ENCODE measurements around the gene EMP1. TPM values are rescaled to one million over a fixed set of nuclear protein-coding genes. Genes with fewer than 3 reads are reported as not detected.

EMP1 gene
- total and polyA plus RNA-seq, 2 of the 8 experiments (the other 6 are each of a cell fraction or from before 2014, with no cell fraction given), result 0.17 to 0.65 TPM

GRCh38 chr12:13252024-13252423 is 55.5 kb downstream of the EMP1 start:
- Histone ChIP-seq H3K23ac (ENCODE audit: insufficient read length) (no peak overlapping the region), H2AK5ac (ENCODE audit: low read depth, low read length) (no peak overlapping the region), H4K5ac (ENCODE audit: insufficient read length, low read depth, low read length) (no peak overlapping the region), H3K36me3 (ENCODE audit: control insufficient read depth in 2 of 4, insufficient read depth in 4 of 4, low read length in 3 of 4) (no peaks in the 10 kb centered on the region), H2BK15ac (ENCODE audit: low read length) (no peak overlapping the region), H3K4me1 (replicated peaks in 1 of 4; ENCODE audit: control insufficient read depth in 3 of 4, insufficient read depth in 4 of 4, low read length in 3 of 4) (peaks cover 2 to 12% (median 5%) of the 10 kb centered on the region in 4 experiments; a peak in 6 of 7 replicates), H2BK20ac (ENCODE audit: low read length) (no peak overlapping the region), H3K14ac (ENCODE audit: insufficient read length) (no peak overlapping the region), H3K18ac (ENCODE audit: extremely low read depth, low read length) (no peak overlapping the region), H3K23me2 (ENCODE audit: low read depth, low read length) (no peaks in the 10 kb centered on the region), H2AFZ (ENCODE audit: low read length) (no peak overlapping the region), H3K4me2 (ENCODE audit: insufficient read depth in 1 of 2, low read depth in 2 of 2, low read length in 2 of 2) (no peak overlapping the region), H3K9me3 (ENCODE audit: insufficient read depth in 2 of 2, low read depth in 1 of 2, low read length in 1 of 2) (no peaks in the 10 kb centered on the region), H2BK12ac (ENCODE audit: low read depth, low read length) (no peak overlapping the region), H3K4me3 (ENCODE audit: extremely low read depth in 1 of 4, insufficient read depth in 2 of 4, low read depth in 3 of 4, low read length in 4 of 4) (no peak overlapping the region), H3K27ac (ENCODE audit: low read depth, low read length) (no peak overlapping the region), H2BK5ac (ENCODE audit: low read depth, low read length) (no peak overlapping the region), H3K79me2 (ENCODE audit: control insufficient read depth in 1 of 2, insufficient read depth in 2 of 2, low read length in 2 of 2) (no peaks in the 10 kb centered on the region), H4K91ac (replicated peaks; ENCODE audit: insufficient read length, low read length) (no peak overlapping the region), H4K20me1 (replicated peaks in 1 of 2; ENCODE audit: control insufficient read depth in 1 of 2, insufficient read depth in 2 of 2, low read length in 2 of 2) (no peaks in the 10 kb centered on the region), H4K8ac (ENCODE audit: extremely low read depth, insufficient read depth, low read length) (no peak overlapping the region), H3K79me1 (ENCODE audit: low read depth, low read length) (no peaks in the 10 kb centered on the region), H3K56ac (replicated peaks; ENCODE audit: insufficient read length, low read depth, low read length) (no peak overlapping the region), H3K4ac (replicated peaks; ENCODE audit: insufficient read length, low read depth, low read length) (no peak overlapping the region), H3K9ac (replicated peaks in 1 of 4; ENCODE audit: extremely low read depth in 1 of 4, low read depth in 3 of 4, low read length in 3 of 4) (no peak overlapping the region), H3K27me3 (replicated peaks in 1 of 4; ENCODE audit: control insufficient read depth in 3 of 4, extremely low read depth in 1 of 4, insufficient read depth in 3 of 4, low read length in 3 of 4) (no peaks in the 10 kb centered on the region), H2BK120ac (replicated peaks; ENCODE audit: low read depth, low read length) (no peak overlapping the region)
- CTCF ChIA-PET (ENCODE audit: partially characterized antibody), result no interaction called here
- POLR2A ChIA-PET (ENCODE audit: partially characterized antibody), result no interaction called here
- TF ChIP-seq MAX (IDR thresholded peaks at IDR 0.05) (no peak), TEAD4 (IDR thresholded peaks at IDR 0.05; ENCODE audit: low read depth, low read length) (no peak), HDAC6 (IDR thresholded peaks at IDR 0.05; ENCODE audit: low read depth, low read length) (no peak), SP4 (IDR thresholded peaks at IDR 0.05; ENCODE audit: low read length) (no peak), TCF12 (IDR thresholded peaks at IDR 0.05; ENCODE audit: low read depth, low read length) (no peak), SRF (IDR thresholded peaks at IDR 0.05; ENCODE audit: low read depth, low read length) (no peak)
- DNase-seq (ENCODE audit: low read depth in 1 of 2, low spot score in 2 of 2), result no peak
- no peak for FAIRE-seq

All from H1 (cell line).